Stimulated activated CD4-positive, alpha-beta T cell treated with anti-CD3 and anti-CD28 coated beads, Interleukin-15, amount 100 ng/mL, for 24 hours (primary cell): ENCODE results near the gene KLF3.

Experiments used
- DNase-seq: peaks from one replicate; pipeline ENCODE4 v3.0.0-alpha.2; 2020

KLF3 gene

DNA sequence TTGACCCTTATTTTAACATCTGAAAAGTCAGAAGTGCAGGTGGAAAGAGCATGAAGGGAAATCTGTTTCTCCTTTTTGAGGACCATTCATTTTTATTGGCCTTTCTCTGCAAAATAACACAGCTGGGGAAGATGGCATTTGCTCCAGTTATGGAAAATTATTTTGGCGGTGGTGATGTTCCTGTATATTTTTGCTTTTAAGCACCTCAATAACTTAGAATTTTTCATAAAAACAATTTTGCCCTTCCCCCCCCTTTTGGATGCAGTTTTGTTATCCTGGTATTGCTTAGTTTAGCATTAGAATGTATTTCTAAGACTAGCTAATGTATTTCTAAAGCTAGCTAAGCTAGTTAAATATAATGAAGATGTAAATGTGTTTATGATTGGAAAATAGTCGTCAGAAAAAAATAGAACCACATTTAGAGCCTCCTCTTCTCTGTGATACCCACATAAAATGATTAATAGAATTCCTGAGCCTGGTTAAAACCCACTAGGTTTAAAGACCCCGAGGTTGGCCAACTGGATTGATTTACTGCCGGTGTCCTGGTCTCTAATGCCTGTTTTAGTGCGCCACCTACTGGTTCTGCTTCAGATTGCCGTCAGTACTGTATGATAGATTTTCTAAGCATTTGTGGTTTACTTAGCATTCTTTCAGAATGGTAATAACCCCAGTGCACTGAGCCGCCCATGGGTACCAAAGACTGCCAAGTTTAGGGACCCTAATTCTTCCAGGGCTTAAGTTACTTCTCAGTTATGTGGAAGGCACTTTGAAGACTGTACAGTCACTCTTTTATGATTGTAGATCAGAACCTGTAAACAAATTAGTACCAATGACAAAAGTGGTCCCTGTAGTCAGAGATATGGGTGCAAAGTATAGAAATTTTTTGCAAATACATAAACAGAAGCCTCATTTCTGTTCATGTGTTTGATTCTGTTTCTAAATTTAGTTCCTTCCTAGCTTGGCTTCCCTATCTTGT lies 11.4 kb downstream of the KLF3 start:
- peak; percentile 87 for DNase-seq

DNA sequence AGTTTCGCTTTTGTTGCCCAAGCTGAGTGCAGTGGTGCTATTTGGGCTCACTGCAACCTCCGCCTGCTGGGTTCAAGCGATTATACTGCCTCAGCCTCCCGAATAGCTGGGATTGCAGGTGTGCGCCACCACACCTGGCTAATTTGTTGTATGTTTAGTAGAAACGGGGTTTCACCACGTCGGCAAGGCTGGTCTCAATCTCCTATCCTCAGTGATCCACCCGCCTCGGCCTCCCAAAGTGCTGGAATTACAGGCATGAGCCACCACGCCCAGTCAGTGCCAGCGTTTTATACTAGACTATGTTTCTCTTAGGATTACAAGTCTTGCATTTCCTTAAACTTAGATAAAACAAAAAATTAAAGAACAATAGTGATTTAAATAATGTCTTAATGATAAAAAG lies 13.0 kb downstream of the KLF3 start:
- no peak for DNase-seq

GRCh38 chr4:38677441-38677840 lies 13.4 kb downstream of the KLF3 start:
- no peak for DNase-seq

DNA sequence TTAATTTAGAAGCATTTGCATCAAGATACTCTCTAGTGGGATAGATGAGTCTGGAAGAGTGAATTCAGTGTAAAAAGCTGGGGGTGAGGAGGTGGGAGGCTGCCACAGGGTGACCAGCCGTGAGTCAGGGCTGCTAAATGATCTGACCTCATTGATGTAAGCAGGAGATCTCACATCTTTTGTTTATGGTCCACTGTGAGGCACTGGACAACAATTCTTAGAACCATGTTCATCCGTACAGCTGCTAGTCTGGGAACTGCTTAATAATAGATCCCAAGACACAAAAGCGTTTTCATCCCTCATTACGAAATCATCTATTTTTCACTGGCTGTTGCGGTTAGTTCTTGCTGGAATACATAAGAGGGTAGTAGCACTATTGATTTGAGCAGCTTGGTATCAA lies 14.1 kb downstream of the KLF3 start:
- DNase-seq, result no peak

DNA sequence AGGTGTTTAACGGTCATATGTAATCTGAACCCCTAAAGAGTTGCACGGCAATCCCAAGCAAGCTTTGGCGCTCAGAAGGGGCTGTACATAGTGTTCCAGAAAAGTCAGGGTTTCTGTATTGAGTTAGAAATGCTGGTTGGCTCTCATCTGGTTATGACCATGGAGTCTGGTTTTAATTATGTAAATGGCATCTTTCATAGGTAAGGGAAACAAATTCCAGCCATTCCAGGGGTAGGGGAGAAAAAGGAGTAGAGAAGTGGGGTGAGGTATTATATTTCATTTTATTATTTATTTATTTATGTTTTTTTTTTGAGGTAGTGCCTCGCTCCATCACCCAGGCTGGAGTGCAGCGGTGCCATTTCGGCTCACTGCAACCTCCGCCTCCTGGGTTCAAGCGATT lies 15.9 kb downstream of the KLF3 start:
- no peak for DNase-seq

DNA sequence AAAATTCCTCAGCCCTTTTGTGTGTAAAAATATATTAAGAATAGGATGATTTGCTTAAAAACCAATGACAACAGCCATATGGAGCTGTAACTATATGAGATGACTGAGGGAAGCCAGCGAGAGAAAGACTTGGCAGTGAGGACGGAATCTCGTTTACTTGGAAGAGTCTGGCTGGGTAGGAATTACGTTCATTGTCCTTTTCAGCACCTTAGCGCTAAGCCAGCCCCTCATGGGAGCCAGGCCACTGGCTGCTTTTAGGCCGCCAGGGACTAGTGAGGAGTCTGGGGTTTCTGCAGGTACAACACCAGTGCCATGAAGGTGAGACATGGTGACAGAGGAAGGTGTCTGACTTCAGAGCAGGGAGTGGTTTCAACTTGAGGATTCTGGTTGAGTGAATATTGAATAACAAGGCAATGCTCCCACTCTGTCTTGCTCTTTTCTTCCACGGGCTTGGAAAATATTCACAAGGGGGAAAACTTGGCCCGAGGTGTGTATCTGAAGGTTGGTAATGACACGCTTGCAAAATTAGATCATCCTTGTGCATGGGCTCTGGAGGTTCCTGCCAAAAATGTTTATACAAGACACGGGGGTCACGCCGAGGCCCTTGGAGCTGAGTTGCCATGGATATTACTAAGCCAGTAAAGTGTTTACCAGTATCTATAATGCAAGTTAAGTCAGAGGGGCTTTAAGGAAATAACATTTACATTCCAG lies 17.4 kb downstream of the KLF3 start:
- no peak for DNase-seq

DNA sequence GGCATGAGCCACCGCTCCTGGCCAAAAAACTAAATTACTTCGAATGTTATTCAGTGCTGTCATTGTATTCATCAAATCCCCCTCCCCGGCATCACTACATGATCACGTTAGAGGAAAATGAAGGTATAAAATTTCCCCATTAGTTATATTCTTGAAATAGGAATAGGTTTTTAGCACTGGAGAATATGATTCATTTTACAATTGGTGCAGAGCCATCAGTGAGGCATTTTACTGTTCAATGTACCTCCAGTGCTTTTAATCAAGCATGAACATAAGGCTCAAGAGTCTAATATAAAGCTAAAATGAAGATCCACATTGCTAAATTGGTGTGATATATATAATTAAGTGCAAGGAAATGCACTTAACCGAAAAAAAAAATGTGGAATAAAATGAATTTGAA lies 18.3 kb downstream of the KLF3 start:
- no peak for DNase-seq

DNA sequence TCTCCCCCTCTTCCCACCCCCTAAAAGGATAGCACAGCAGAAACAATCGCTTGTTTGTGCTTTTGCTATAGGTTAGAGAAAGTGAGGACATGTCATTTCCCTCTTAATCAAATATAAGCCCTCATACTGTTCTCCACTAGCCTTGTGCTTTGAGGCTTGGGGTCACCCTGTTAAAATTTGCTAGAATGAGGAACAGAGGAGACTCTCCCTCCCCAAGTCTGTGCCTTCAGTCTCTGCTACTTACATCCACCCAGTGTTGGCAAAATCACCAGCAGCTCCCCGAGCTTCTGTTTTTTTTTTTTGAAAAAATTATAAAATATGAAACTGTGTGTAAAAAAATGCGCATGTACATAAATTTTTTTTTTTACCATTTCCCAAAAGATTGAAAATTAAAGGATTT lies 19.3 kb downstream of the KLF3 start:
- DNase-seq, result no peak

DNA sequence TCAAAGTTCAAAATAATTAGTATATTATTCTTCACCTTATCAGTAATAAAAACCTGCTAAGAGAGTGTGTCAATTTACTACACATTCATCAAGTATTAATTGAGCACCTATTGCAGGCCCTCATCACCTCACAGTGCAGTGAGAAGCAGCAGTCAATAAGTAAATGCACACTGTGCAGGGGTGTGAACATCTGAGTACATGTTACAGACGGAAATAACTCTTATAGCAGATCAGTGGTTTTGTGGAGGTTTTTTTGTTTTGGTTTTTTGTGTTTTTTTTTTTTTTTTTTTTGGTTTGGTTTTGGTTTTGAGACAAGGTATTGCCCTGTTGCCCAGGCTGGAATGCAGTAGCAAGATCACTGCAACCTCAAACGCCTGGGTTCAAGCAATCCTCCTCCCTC lies 20.3 kb downstream of the KLF3 start:
- no peak for DNase-seq

GRCh38 chr4:38684951-38685844 lies 21.2 kb downstream of the KLF3 start:
- no peak for DNase-seq

DNA sequence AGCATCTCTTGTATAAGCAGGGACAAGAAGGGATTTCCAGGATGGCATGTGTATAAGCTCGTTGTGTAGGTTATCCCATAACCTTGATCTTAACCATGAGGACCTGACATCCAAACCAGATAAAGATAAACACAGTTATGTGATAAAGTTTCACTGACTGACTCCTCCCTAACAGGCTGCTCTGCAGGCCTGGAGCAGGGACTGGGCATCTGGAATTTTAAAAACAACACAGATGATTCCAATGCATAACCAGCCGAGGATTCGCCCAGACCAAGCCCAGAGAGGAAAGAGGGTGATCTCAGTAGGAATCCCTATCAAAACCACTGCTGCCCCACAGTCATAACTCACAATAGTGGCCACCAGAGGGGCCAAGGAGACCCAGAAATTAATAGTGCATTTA lies 22.7 kb downstream of the KLF3 start:
- DNase-seq, result no peak

DNA sequence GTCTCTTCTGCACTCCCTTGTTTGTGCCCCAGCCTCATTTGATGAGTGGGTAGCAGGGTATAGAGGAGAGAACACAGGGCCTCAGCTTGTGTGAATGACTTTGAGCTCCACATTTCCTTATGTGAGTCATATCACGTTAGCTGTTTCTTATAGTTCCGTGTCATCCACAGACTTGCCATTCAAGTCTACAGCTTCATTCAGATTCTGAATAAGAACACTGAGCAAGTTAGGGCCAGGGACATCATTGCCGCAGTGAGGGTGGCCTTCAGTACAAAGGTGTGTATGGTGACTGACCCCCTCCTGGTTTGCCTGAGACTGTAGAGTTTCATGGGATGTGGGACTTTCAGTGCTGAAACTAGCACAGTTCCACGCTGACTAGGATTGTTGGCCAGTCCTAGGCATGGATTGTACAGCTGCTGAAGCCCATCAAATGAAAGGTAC lies 23.6 kb downstream of the KLF3 start:
- peak; percentile 42 for DNase-seq

DNA sequence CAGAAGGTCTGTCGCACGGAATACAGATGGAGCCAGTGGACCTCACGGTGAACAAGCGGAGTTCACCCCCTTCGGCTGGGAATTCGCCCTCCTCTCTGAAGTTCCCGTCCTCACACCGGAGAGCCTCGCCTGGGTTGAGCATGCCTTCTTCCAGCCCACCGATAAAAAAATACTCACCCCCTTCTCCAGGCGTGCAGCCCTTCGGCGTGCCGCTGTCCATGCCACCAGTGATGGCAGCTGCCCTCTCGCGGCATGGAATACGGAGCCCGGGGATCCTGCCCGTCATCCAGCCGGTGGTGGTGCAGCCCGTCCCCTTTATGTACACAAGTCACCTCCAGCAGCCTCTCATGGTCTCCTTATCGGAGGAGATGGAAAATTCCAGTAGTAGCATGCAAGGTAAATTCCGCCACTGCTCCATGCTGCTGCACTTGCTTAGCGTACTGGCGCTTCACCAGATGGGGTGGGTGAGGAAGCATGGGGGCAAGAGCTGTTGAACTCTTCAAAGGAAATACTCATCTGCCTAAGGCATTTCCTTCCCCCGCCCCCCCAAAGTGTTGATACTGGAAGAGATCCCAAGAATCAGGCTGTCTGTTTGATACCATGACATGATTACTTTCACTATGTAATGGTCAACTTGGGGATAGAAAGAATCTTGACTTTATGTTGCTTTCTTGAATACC lies 24.8 kb downstream of the KLF3 start:
- no peak for DNase-seq

GRCh38 chr4:38691251-38692008 lies 27.4 kb downstream of the KLF3 start:
- DNase-seq, result no peak

DNA sequence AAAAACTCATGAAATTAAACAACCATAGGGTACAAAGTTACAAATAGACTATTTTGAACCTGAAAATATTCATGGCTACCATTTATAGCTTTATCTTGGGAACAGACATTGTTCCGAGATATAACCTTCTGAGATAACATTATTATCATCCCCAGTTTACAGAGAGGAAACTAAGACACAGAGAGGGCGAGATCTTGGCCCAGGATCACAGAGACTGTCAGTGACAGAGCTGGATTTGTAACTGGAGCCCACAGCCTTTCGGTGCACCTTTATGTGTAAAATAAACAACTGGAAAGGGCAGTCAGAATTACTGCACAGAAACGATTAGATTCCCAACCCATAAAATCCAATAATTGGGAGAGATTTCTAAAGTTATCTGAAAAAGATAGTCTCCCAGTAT lies 28.4 kb downstream of the KLF3 start:
- DNase-seq, result no peak

DNA sequence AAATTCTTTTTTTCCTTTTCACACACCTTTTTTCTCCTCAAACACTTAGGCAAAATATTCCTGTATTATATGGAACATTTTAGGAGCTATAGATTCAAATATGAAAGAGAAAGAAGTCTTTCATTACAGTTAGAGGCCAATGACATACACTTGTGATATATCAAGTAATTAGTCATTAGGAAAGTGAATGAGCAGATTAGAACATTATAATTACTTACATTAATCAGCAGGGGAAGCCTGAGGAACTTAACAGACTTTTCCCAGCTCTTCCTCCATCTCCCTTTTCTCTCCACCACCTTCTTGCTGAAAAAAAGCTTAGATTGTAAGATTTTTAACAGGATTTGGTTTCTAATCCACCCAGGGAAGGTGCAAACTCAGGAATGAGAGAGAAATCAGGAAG lies 29.6 kb downstream of the KLF3 start:
- DNase-seq, result no peak

DNA sequence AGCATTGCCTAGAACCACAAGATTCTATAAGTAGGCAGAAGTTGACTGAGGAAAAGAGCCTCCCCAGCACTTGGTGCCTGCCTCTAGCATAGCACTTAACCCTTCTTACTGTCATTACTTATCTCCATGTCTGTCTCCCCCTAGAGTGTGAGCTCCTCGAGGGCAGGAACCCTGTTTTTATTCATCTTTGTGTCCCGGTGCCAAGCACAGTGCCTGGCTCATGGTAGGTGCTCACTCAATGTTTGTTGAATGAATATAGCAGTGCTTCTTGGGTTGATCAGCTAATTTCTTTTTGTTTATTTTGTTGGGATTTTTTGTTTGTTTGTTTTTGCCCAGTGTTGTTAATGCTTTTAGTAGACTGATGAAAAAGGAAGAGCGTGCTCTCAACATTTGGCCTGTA lies 30.3 kb downstream of the KLF3 start:
- no peak for DNase-seq

GRCh38 chr4:38695809-38696208 lies 31.8 kb downstream of the KLF3 start:
- no peak for DNase-seq

GRCh38 chr4:38696697-38697096 lies 32.7 kb downstream of the KLF3 start:
- DNase-seq, result no peak

GRCh38 chr4:38698176-38698575 lies 34.2 kb downstream of the KLF3 start:
- DNase-seq, result no peak

- DNase-seq, result no peak
Observed at GRCh38 chr4:38699112-38699511, 35.1 kb downstream of the KLF3 start.

DNA sequence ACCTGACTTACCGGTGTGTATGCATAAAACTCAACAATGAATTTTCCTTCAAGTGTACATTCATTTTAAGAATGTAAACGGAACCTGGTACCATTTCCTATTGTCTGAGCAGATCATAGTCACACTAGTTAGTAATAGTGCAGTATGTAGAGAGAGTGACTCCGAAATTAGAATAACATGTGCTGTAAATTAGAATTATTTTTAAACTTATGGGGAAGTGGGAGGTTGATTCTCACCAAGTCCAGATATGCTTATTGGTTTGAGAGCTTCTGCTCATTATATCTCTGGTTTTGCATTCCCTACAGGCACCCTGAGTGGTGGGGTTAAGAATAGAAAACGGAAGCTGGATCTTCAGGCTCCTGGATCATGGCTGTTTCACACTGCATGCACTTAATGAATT lies 39.6 kb downstream of the KLF3 start:
- no peak for DNase-seq
